Gastroesophageal sphincter (tissue), 3 donors: ENCODE results near the gene LRBA.

Source experiments
- POLR2A ChIP-seq, 2 donors: fragments of 450-650 bp; IDR thresholded peaks; one replicate each; pipeline ENCODE4 v1.6.1; 2017; ENCODE audit warnings: antibody characterized with exemption in 2 of 2, mild to moderate bottlenecking in 2 of 2, moderate library complexity in 1 of 2
- TF ChIP-seq, protein P1 (sequence below), 4 experiments: fragments of 200-600 bp in 2 of 4; fragments of 450-650 bp in 2 of 4; sonication (generic) in 1 of 4; IDR thresholded peaks; one replicate each; pipeline ENCODE4 v1.5.1; 2017 to 2019; ENCODE audit warnings: antibody characterized with exemption in 4 of 4, mild to moderate bottlenecking in 2 of 4, moderate library complexity in 2 of 4

DNA sequence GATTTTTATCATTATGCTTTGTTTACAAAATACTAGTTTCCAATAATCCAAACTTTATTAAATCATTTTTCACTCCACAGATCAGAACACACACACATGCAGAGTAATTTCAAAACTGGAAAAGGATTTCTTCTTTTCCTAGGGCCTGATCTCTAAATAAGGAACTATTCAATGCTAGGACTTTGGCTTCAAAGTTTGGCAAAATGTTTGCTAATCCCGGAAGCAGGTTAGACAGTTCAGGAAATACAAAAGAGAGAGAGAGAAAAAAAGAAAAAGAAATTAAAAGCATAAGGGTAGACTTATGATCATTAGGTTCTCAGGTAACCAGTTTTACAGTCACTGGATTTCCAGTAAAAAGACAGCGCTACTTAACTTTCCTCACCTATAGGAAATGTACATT is 725.9 kb downstream of the LRBA start:
- no peak for TF ChIP-seq POLR2A (IDR thresholded peaks at IDR 0.05)
- TF ChIP-seq, protein P1, sequence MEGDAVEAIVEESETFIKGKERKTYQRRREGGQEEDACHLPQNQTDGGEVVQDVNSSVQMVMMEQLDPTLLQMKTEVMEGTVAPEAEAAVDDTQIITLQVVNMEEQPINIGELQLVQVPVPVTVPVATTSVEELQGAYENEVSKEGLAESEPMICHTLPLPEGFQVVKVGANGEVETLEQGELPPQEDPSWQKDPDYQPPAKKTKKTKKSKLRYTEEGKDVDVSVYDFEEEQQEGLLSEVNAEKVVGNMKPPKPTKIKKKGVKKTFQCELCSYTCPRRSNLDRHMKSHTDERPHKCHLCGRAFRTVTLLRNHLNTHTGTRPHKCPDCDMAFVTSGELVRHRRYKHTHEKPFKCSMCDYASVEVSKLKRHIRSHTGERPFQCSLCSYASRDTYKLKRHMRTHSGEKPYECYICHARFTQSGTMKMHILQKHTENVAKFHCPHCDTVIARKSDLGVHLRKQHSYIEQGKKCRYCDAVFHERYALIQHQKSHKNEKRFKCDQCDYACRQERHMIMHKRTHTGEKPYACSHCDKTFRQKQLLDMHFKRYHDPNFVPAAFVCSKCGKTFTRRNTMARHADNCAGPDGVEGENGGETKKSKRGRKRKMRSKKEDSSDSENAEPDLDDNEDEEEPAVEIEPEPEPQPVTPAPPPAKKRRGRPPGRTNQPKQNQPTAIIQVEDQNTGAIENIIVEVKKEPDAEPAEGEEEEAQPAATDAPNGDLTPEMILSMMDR (IDR thresholded peaks at IDR 0.05): no peak
